HEK293T (cell line): Measurements from ENCODE around the gene PANX3.
A peak's percentile ranks its signal among the peaks of the same experiment; 100 is the strongest.

ENCODE experiments used
- CTCF ChIA-PET: fragments of 350-600 bp; formaldehyde crosslinking; extraction: SDS; loops from one replicate; lab custom pipeline; 2021; ENCODE audit warnings: antibody characterized with exemption, inconsistent platforms; lab: Yijun Ruan, JAX
- POLR2A ChIA-PET: fragments of 350-600 bp; formaldehyde crosslinking; extraction: SDS; loops from one replicate; lab custom pipeline; 2020; ENCODE audit warnings: antibody characterized with exemption, inconsistent platforms; lab: Yijun Ruan, JAX
- DNase-seq: peaks from one replicate; pipeline ENCODE4 v3.0.0; 2012; ENCODE audit warnings: mixed read lengths; ENCODE audit errors: extremely low spot score
- ARNT ChIP-seq: fragments of 450-650 bp; IDR thresholded peaks from 2 replicates; pipeline ENCODE4 v1.6.1; 2017; ENCODE audit warnings: mild to moderate bottlenecking
- BHLHE40 ChIP-seq: fragments of 450-650 bp; IDR thresholded peaks from 2 replicates; pipeline ENCODE4 v1.6.1; 2016; ENCODE audit warnings: mild to moderate bottlenecking, moderate library complexity, borderline replicate concordance
- CTBP1 ChIP-seq: fragments of 450-650 bp; IDR thresholded peaks from 2 replicates; pipeline ENCODE4 v1.6.1; 2016; ENCODE audit warnings: borderline replicate concordance
- ELF4 ChIP-seq: fragments of 450-650 bp; IDR thresholded peaks from 2 replicates; pipeline ENCODE4 v1.6.1; 2017; ENCODE audit warnings: antibody characterized with exemption
- FOXA1 ChIP-seq: fragments of 450-650 bp; IDR thresholded peaks from 2 replicates; pipeline ENCODE4 v1.6.1; 2016; ENCODE audit warnings: mild to moderate bottlenecking
- FOXK2 ChIP-seq: fragments of 450-650 bp; IDR thresholded peaks from 2 replicates; pipeline ENCODE4 v1.6.1; 2016; ENCODE audit warnings: mild to moderate bottlenecking
- FOXM1 ChIP-seq: fragments of 450-650 bp; IDR thresholded peaks from 2 replicates; pipeline ENCODE4 v1.6.1; 2017; ENCODE audit warnings: mild to moderate bottlenecking, borderline replicate concordance
- HDGF ChIP-seq: fragments of 450-650 bp; IDR thresholded peaks from 2 replicates; pipeline ENCODE4 v1.6.1; 2017; ENCODE audit warnings: antibody characterized with exemption, borderline replicate concordance
- L3MBTL2 ChIP-seq: fragments of 450-650 bp; conservative IDR thresholded peaks from 2 replicates; pipeline ENCODE4 v1.6.1; 2016; ENCODE audit warnings: mild to moderate bottlenecking
- LEF1 ChIP-seq: fragments of 450-650 bp; IDR thresholded peaks from 2 replicates; pipeline ENCODE4 v1.6.1; 2017; ENCODE audit warnings: mild to moderate bottlenecking, borderline replicate concordance
- NFRKB ChIP-seq: fragments of 450-650 bp; IDR thresholded peaks from 2 replicates; pipeline ENCODE4 v1.6.1; 2016; ENCODE audit warnings: mild to moderate bottlenecking, moderate library complexity
- PKNOX1 ChIP-seq: fragments of 450-650 bp; IDR thresholded peaks from 2 replicates; pipeline ENCODE4 v1.6.1; 2016
- SP1 ChIP-seq: fragments of 450-650 bp; IDR thresholded peaks from 2 replicates; pipeline ENCODE4 v1.6.1; 2017
- SUZ12 ChIP-seq: fragments of 450-650 bp; IDR thresholded peaks from 2 replicates; pipeline ENCODE4 v1.6.1; 2016; ENCODE audit warnings: mild to moderate bottlenecking
- TARDBP ChIP-seq: fragments of 450-650 bp; IDR thresholded peaks from 2 replicates; pipeline ENCODE4 v1.6.1; 2016
- ZNF384 ChIP-seq: fragments of 450-650 bp; IDR thresholded peaks from 2 replicates; pipeline ENCODE4 v1.6.1; 2016

Gene PANX3

GRCh38 chr11:124608147-124608546 is 3.1 kb upstream of the PANX3 start:
- no peak for DNase-seq
- ChIA-PET CTCF (no interaction called here), POLR2A (no interaction called here)
- no peak for TF ChIP-seq ZNF384
- TF ChIP-seq PKNOX1 = peak; percentile 45; the same call in 1 of the 2 replicates

- TF ChIP-seq FOXA1 = no peak
- no peak for TF ChIP-seq ELF4
- TF ChIP-seq CTBP1 = no peak
- TF ChIP-seq TARDBP = no peak
- TF ChIP-seq ARNT = no peak
- TF ChIP-seq HDGF = no peak
- no peak for TF ChIP-seq ZNF384
- TF ChIP-seq PKNOX1 = no peak
- no peak for TF ChIP-seq L3MBTL2
- TF ChIP-seq BHLHE40 = no peak
- no peak for TF ChIP-seq LEF1
- TF ChIP-seq SUZ12 = no peak
- TF ChIP-seq SP1 = no peak
- no peak for TF ChIP-seq FOXK2
- no peak for TF ChIP-seq FOXM1
- TF ChIP-seq NFRKB = no peak
- ChIA-PET POLR2A (interaction anchor here (1.5 kb wide), 1 partner anchor 13 kb away, joined by 7 read pairs; the partner anchor contains the start of gene TBRG1), CTCF (no interaction called here)
- DNase-seq = no peak
Measured at GRCh38 chr11:124610295-124610694, 933 bp upstream of the PANX3 start.

- CTCF ChIA-PET = interaction anchor here (0.6 kb wide), 1 partner anchor 15 kb away, joined by 4 read pairs; no protein-coding TSS in a partner anchor
- TF ChIP-seq ARNT = no peak
- no peak for TF ChIP-seq BHLHE40
- no peak for TF ChIP-seq SUZ12
- no peak for DNase-seq
- POLR2A ChIA-PET = interaction anchor here (0.6 kb wide), 1 partner anchor 10 kb away, joined by 3 read pairs; no protein-coding TSS in a partner anchor
Measured at GRCh38 chr11:124612045-124612444, 817 bp downstream of the PANX3 start.

- POLR2A ChIA-PET = no interaction called here
- CTCF ChIA-PET = no interaction called here
- no peak for DNase-seq
- no peak for TF ChIP-seq NFRKB
- no peak for TF ChIP-seq SUZ12
- TF ChIP-seq L3MBTL2 = no peak
- no peak for TF ChIP-seq FOXM1
- TF ChIP-seq HDGF = no peak
- no peak for TF ChIP-seq ELF4
- no peak for TF ChIP-seq LEF1
- no peak for TF ChIP-seq ZNF384
- TF ChIP-seq PKNOX1 = no peak
- TF ChIP-seq TARDBP = no peak
Measured at GRCh38 chr11:124612567-124613246, 1.5 kb downstream of the PANX3 start.

- TF ChIP-seq SUZ12 = no peak
- no peak for TF ChIP-seq HDGF
- no peak for TF ChIP-seq SP1
- TF ChIP-seq PKNOX1 = 0 out of 2 replicates have a peak, but pooled peaks have one; percentile 21
- TF ChIP-seq FOXA1 = no peak
- no peak for TF ChIP-seq CTBP1
- no peak for TF ChIP-seq FOXK2
- ChIA-PET CTCF (no interaction called here), POLR2A (no interaction called here)
- no peak for DNase-seq
Measured at GRCh38 chr11:124618863-124619262, 7.6 kb downstream of the PANX3 start.

GRCh38 chr11:124622531-124623451 is 11.6 kb downstream of the PANX3 start, which contains the start of gene TBRG1:
Gene TBRG1, plus strand, starts transcription at chr11:124622864. Its CDS starts 220 bp downstream, at chr11:124623084.
- TF ChIP-seq ARNT = no peak
- peak; percentile 93 for TF ChIP-seq ELF4
- no peak for TF ChIP-seq NFRKB
- no peak for TF ChIP-seq TARDBP
- no peak for TF ChIP-seq FOXK2
- TF ChIP-seq LEF1 = no peak
- TF ChIP-seq PKNOX1 = peak; percentile 49
- no peak for TF ChIP-seq CTBP1
- TF ChIP-seq SP1 = no peak
- no peak for TF ChIP-seq FOXA1
- peak; percentile 69 for TF ChIP-seq L3MBTL2
- no peak for TF ChIP-seq BHLHE40
- TF ChIP-seq SUZ12 = no peak
- 0 out of 2 replicates have a peak, but pooled peaks have one; percentile 29 for TF ChIP-seq HDGF
- ChIA-PET CTCF (no interaction called here), POLR2A (interaction anchor here (0.6 to 1.6 kb wide), 12 partner anchors 9 to 253 kb away, joined by 3 to 11 read pairs (median 4); no protein-coding TSS in a partner anchor)
- peak; percentile 92 for DNase-seq
